Activated naive CD4-positive, alpha-beta T cell treated with anti-CD3 and anti-CD28 coated beads, Interleukin-2, amount 10 ng/mL, durations not matched to agents 7 days and 5 days (primary cell): Measurements from ENCODE around the gene ASL.
A peak's percentile ranks its signal among the peaks of the same experiment; 100 is the strongest.
"Not testable (repeated sequence)": the region's sequence is repeated elsewhere in the genome, so short reads cannot be mapped to it uniquely, and the experiment has no call there.

ENCODE experiments used
- CTCF ChIA-PET: fragments of 350-600 bp; sonication (Branson Sonifier 250); formaldehyde crosslinking; loops from one replicate; lab custom pipeline; 2021; ENCODE audit warnings: antibody characterized with exemption; lab: Charles Lee
- DNase-seq: peaks from one replicate; pipeline ENCODE4 v3.0.0-alpha.2; 2020
- H3K27ac Mint-ChIP-seq: one replicate; pipeline ENCODE4 v1.8.0; 2021; ENCODE audit warnings: mild to moderate bottlenecking, moderate library complexity, mixed read lengths
- H3K27me3 Mint-ChIP-seq: one replicate; pipeline ENCODE4 v1.8.0; 2021; ENCODE audit warnings: mild to moderate bottlenecking, mixed read lengths
- H3K36me3 Mint-ChIP-seq: one replicate; pipeline ENCODE4 v1.8.0; 2021; ENCODE audit warnings: mixed read lengths
- H3K4me1 Mint-ChIP-seq: one replicate; pipeline ENCODE4 v1.8.0; 2021; ENCODE audit warnings: mixed read lengths
- H3K4me3 Mint-ChIP-seq: one replicate; pipeline ENCODE4 v1.8.0; 2021; ENCODE audit warnings: mild to moderate bottlenecking, moderate library complexity, mixed read lengths
- H3K9me3 Mint-ChIP-seq: one replicate; pipeline ENCODE4 v1.8.0; 2021; ENCODE audit warnings: mixed read lengths

Gene ASL

GRCh38 chr7:66052447-66052846 is 23.2 kb upstream of the ASL start:
- H3K27ac Mint-ChIP-seq: no peak overlapping the region
- CTCF ChIA-PET: no interaction called here
- no peak for DNase-seq
- peaks cover 4% of the 10 kb centered on the region for H3K27me3 Mint-ChIP-seq
- no peak overlapping the region for H3K4me3 Mint-ChIP-seq
- no peaks in the 10 kb centered on the region for H3K36me3 Mint-ChIP-seq
- peaks cover 11% of the 10 kb centered on the region for H3K4me1 Mint-ChIP-seq
- no peaks in the 10 kb centered on the region for H3K9me3 Mint-ChIP-seq

DNA sequence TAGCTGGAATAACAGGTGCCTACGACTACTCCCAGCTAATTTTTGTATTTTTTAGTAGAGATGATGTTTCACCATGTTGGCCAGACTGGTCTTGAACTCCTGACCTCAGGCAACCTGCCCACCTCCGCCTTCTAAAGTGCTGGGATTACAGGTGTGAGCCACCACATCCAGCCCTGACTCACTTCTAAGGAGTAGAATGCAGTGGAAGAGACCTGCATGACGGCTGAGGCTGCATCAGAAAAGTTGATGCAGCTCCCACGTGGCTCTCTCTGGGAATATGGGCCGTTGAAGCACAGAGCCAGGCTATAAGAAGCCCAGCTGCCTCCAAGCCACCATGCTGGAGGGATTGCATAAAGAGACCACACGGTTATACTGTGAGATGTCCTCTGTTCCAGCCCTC is 21.6 kb upstream of the ASL start:
- no peak for DNase-seq
- Mint-ChIP-seq H3K36me3 (no peaks in the 10 kb centered on the region), H3K9me3 (no peaks in the 10 kb centered on the region), H3K27me3 (peaks cover 4% of the 10 kb centered on the region), H3K4me3 (no peak overlapping the region), H3K4me1 (peaks cover 11% of the 10 kb centered on the region), H3K27ac (no peak overlapping the region)
- CTCF ChIA-PET: no interaction called here

DNA sequence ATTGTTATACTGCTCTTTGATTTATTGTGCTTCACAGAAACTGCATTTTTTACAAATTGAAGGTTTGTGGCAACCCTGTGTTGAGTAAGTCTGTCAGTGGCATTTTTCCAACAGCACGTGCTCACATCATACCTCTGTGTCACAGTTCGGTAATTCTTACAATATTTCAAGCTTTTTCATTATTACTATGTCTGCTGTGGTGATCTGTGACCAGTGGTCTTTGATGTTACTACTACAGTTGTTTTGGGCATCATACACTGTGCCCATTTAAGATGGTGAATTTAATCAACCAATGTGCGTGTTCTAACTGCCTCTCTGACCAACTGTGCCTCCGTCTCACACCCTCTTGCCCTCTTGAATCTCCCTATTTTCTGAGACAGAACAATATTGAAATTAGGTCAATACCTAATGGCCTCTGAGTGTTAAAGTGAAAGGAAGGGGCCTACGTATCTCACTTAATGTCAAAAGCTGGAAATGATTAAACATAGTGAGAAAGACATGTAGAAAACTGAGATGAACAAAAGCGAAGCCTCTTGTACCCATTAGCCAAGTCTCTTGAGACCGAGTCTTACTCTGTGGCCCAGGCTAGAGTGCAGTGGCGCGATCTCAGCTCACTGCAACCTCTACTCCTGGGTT is 20.2 kb upstream of the ASL start:
- DNase-seq: no peak

GRCh38 chr7:66060796-66061195 is 14.8 kb upstream of the ASL start:
- Mint-ChIP-seq H3K27me3 (no peaks in the 10 kb centered on the region), H3K9me3 (no peaks in the 10 kb centered on the region), H3K4me3 (no peak overlapping the region), H3K27ac (no peak overlapping the region), H3K36me3 (no peaks in the 10 kb centered on the region), H3K4me1 (no peaks in the 10 kb centered on the region)
- no peak for DNase-seq
- CTCF ChIA-PET: interaction anchor here (0.9 to 1.1 kb wide), 2 partner anchors 11 to 22 kb away, joined by 3 read pairs; no protein-coding TSS in a partner anchor

More for the DNA sequence above, 20.2 kb upstream of the ASL start:
- no peaks in the 10 kb centered on the region for H3K9me3 Mint-ChIP-seq
- H3K27me3 Mint-ChIP-seq: peaks cover 4% of the 10 kb centered on the region
- no peak overlapping the region for H3K4me3 Mint-ChIP-seq
- peaks cover 11% of the 10 kb centered on the region for H3K4me1 Mint-ChIP-seq
- CTCF ChIA-PET: no interaction called here
- no peaks in the 10 kb centered on the region for H3K36me3 Mint-ChIP-seq
- no peak overlapping the region for H3K27ac Mint-ChIP-seq

- Mint-ChIP-seq H3K4me3 (no peak overlapping the region), H3K4me1 (peaks cover 2% of the 10 kb centered on the region), H3K27ac (no peak overlapping the region), H3K9me3 (no peaks in the 10 kb centered on the region), H3K27me3 (peaks cover 4% of the 10 kb centered on the region), H3K36me3 (no peaks in the 10 kb centered on the region)
- CTCF ChIA-PET: no interaction called here
- DNase-seq: no peak
Observed at GRCh38 chr7:66069732-66070131, 5.9 kb upstream of the ASL start.

- DNase-seq: no peak
- Mint-ChIP-seq H3K4me3 (no peak overlapping the region), H3K27me3 (peaks cover 4% of the 10 kb centered on the region), H3K27ac (no peak overlapping the region), H3K36me3 (no peaks in the 10 kb centered on the region), H3K9me3 (no peaks in the 10 kb centered on the region), H3K4me1 (peaks cover 3% of the 10 kb centered on the region)
- CTCF ChIA-PET: no interaction called here
Observed at GRCh38 chr7:66070222-66070621, 5.4 kb upstream of the ASL start.

- peaks cover 18% of the 10 kb centered on the region for H3K4me1 Mint-ChIP-seq
- H3K27me3 Mint-ChIP-seq, H3K36me3 Mint-ChIP-seq, H3K9me3 Mint-ChIP-seq, H3K27ac Mint-ChIP-seq, H3K4me3 Mint-ChIP-seq, DNase-seq, CTCF ChIA-PET: not testable (repeated sequence)
Observed at GRCh38 chr7:66072208-66072607, 3.4 kb upstream of the ASL start.

DNA sequence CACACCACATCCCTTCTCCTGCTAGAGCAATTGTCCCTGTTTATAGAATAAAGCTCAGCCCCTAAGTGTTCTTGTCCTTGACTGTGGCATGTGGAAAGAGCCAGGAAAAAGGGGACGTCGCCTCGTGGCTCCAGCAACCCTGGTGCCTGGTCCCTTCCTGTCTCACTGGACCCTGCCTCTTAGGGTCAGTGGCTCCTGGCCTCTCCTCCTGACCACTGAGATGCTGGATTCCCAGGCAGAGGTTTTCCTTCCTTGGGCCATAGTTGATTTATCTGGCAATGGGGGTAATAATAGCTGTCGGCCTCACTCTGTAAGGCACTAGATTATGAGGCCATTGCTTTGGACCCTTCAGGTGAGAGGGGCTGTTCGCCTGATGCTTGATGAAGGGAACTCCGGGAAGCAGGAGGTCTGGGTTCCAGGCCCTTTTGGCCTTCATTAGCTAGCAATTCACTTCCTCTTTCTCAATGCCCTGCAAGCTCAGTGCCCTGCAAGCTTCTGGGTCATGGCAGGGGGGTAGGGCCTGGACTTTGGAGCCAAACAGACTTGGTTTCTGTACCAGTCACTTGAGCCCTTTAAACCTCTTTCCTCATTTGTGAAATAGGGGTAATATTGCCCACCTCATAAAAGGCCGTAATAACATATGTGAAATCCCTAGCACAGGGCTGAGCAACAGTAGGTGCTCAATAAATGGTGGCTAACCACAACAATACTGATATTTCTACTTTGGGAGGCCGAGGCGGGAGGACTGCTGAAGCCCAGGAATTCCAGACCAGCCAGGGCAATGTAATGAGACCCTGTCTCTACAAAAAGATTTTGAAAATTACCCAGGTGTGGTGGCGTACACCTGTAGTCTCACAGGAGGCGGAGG is 1.1 kb downstream of the ASL start:
- Mint-ChIP-seq H3K9me3 (no peaks in the 10 kb centered on the region), H3K27me3 (peaks cover 4% of the 10 kb centered on the region), H3K27ac (peak overlapping the region; percentile 76), H3K4me1 (peaks cover 24% of the 10 kb centered on the region), H3K4me3 (peak overlapping the region; percentile 90), H3K36me3 (peaks cover 6% of the 10 kb centered on the region)
- no peak for DNase-seq
- CTCF ChIA-PET: no interaction called here

DNA sequence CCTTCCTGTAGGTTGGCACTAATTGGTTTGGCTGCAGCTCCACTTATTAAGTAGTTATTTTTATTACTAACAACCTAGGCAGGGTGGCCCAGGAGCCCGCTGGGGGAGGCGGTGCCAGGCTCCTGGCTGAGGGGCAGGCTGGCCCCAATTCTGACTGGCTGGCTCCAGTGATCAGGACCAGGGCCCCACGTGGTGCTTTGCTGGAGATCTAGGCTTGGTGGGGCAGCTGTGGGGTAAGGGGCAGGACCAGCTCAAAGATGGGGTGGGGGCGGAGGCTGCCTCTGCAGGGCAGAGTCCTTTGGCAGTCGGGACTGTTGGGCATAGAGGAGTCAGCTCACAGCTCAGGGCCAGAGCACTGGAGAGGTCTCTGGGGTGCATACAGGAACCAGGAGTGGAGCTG is 2.4 kb downstream of the ASL start:
- Mint-ChIP-seq H3K4me3 (peak overlapping the region; percentile 46), H3K9me3 (no peaks in the 10 kb centered on the region), H3K4me1 (peaks cover 24% of the 10 kb centered on the region)

DNA sequence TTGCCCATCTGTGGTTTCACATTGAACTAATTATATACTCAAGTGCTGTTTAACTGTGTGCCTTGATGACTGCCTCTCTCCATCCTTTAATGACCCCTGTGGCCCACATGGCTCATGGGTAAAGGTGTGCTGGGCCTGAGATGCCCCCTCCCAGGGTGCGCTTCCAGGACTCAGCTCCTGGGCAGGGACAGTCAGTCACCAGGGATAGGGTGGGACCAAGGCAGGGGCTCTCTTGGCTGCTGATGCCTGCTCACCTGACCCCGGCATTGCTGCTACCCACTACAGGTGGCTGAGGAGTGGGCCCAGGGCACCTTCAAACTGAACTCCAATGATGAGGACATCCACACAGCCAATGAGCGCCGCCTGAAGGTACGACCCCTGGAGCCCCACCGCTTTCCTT is 6.5 kb downstream of the ASL start:
- Mint-ChIP-seq H3K4me1 (peaks cover 7% of the 10 kb centered on the region), H3K36me3 (peaks cover 14% of the 10 kb centered on the region), H3K4me3 (no peak overlapping the region), H3K27ac (no peak overlapping the region), H3K27me3 (no peaks in the 10 kb centered on the region), H3K9me3 (no peaks in the 10 kb centered on the region)
- CTCF ChIA-PET: interaction anchor here (0.8 kb wide), 1 partner anchor 21 kb away, joined by 3 read pairs; no protein-coding TSS in a partner anchor
- no peak for DNase-seq

More for the DNA sequence above, 2.4 kb downstream of the ASL start:
- Mint-ChIP-seq H3K27ac (peak overlapping the region; percentile 67), H3K36me3 (peaks cover 12% of the 10 kb centered on the region), H3K27me3 (no peaks in the 10 kb centered on the region)
- DNase-seq: no peak
- CTCF ChIA-PET: no interaction called here

DNA sequence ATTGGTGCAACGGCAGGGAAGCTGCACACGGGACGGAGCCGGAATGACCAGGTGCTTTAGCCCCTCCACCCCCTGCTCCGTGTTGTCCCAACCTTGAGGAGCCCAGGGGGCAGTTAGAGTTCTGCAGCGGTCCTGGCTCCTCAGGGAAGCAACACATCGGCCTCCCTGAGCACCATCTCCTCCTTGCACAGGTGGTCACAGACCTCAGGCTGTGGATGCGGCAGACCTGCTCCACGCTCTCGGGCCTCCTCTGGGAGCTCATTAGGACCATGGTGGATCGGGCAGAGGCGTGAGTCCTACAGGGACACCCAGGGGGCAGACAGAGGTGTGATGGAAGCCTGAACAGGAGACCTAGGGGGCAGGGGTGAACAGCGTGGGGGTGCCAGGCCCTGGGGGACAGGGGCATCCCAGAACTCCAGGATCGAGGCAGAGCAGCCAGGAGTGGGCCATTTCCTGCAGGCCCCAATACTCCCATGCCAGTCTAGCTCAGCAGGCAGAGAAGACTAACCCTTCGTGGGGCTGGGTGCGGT is 7.3 kb downstream of the ASL start:
- Mint-ChIP-seq H3K27ac (no peak overlapping the region), H3K4me1 (peaks cover under 1% of the 10 kb centered on the region), H3K36me3 (peaks cover 10% of the 10 kb centered on the region), H3K27me3 (no peaks in the 10 kb centered on the region), H3K9me3 (no peaks in the 10 kb centered on the region), H3K4me3 (no peak overlapping the region)
- CTCF ChIA-PET: interaction anchor here (0.8 kb wide), 1 partner anchor 22 kb away, joined by 3 read pairs; no protein-coding TSS in a partner anchor
- no peak for DNase-seq

DNA sequence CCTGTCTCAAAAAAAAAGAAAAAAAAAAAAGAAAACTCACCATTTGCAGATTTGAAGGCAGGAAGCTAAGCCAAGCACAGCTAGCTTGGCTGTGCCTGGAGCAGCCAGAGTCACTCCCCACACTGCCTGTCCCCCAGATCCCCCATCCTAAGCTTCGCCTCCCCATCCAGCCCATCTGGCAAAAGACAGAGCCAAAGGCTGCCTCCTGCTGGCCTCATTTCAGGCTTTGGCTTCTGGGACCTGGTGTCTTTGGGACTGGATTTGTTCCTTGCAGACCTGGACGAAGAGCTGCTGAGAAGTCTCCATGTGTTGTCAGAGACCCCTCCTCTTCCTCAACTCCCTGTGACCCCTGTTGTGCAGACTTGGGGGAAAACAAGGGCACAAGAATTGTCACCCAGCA is 8.1 kb downstream of the ASL start:
- no peak overlapping the region for H3K4me3 Mint-ChIP-seq
- no peaks in the 10 kb centered on the region for H3K9me3 Mint-ChIP-seq
- no peak for DNase-seq
- CTCF ChIA-PET: no interaction called here
- H3K36me3 Mint-ChIP-seq: peaks cover 10% of the 10 kb centered on the region
- H3K27me3 Mint-ChIP-seq: no peaks in the 10 kb centered on the region
- no peaks in the 10 kb centered on the region for H3K4me1 Mint-ChIP-seq
- H3K27ac Mint-ChIP-seq: no peak overlapping the region

- H3K9me3 Mint-ChIP-seq: no peaks in the 10 kb centered on the region
- H3K4me1 Mint-ChIP-seq: no peaks in the 10 kb centered on the region
- H3K4me3 Mint-ChIP-seq: no peak overlapping the region
- CTCF ChIA-PET: no interaction called here
- no peak for DNase-seq
- no peak overlapping the region for H3K27ac Mint-ChIP-seq
- H3K27me3 Mint-ChIP-seq: no peaks in the 10 kb centered on the region
- H3K36me3 Mint-ChIP-seq: no peaks in the 10 kb centered on the region
Observed at GRCh38 chr7:66088861-66089838, 13.5 kb downstream of the ASL start.

DNA sequence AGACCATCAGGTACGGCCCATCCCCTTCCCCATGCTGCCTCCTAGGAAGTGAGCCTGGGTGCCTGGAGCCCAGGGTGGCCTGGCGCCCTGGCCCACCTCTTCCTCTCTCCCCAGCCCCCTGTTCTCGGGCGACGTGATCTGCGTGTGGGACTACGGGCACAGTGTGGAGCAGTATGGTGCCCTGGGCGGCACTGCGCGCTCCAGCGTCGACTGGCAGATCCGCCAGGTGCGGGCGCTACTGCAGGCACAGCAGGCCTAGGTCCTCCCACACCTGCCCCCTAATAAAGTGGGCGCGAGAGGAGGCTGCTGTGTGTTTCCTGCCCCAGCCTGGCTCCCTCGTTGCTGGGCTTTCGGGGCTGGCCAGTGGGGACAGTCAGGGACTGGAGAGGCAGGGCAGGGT is 17.0 kb downstream of the ASL start:
- Mint-ChIP-seq H3K4me3 (no peak overlapping the region), H3K27ac (no peak overlapping the region), H3K36me3 (no peaks in the 10 kb centered on the region), H3K4me1 (no peaks in the 10 kb centered on the region), H3K27me3 (no peaks in the 10 kb centered on the region), H3K9me3 (no peaks in the 10 kb centered on the region)
- CTCF ChIA-PET: no interaction called here
- DNase-seq: no peak
